AG09319 (cell line): ENCODE data around the gene NXPH3.

ENCODE experiments used
- DNase-seq: peaks from one replicate; pipeline ENCODE4 v3.0.0-alpha.2; 2010; ENCODE audit warnings: low read depth; ENCODE audit errors: extremely low read depth
- CTCF ChIP-seq: IDR thresholded peaks from 2 replicates; pipeline ENCODE4 v1.5.1; 2011; ENCODE audit warnings: low read depth, mild to moderate bottlenecking, inconsistent platforms, low read length, moderate library complexity

Gene NXPH3

GRCh38 chr17:49583226-49583625 is 7.6 kb downstream of the NXPH3 start:
- TF ChIP-seq CTCF, result no peak
- DNase-seq, result no peak

GRCh38 chr17:49583889-49584288 is 8.2 kb downstream of the NXPH3 start:
- DNase-seq, result no peak
- TF ChIP-seq CTCF, result no peak

DNA sequence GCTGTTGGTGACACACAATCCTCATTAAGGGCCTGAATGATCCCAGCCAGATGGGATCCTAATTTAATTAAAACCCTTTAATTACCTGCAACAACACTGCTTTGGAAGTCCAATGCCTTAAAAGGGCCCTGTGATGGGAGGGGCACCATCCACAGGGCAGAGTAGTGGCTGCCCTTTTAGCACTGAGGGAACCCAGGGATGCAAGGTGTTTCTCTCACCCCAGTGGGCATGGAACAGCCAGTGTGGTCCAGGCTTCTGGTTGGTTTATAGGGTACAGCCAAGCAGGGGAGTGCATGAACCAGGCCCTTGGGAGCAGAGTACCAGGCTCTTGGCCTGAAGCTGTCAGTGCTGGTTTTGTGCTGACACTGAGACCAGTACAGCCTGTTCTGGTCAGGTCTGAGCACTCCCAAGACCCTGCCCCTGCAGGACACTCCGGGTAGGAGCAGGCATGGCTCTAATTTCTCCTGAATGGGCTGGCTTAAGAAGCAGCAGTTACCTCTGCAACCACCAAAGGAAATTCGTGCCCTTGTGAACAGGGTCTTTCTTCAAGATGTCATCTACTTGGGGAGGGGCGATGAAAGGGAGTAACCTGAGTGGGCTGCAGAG is 9.9 kb downstream of the NXPH3 start:
- TF ChIP-seq CTCF, result no peak
- DNase-seq, result no peak

- no peak for DNase-seq
- no peak for TF ChIP-seq CTCF
These were observed 11.8 kb downstream of the NXPH3 start for GRCh38 chr17:49587366-49588073.

DNA sequence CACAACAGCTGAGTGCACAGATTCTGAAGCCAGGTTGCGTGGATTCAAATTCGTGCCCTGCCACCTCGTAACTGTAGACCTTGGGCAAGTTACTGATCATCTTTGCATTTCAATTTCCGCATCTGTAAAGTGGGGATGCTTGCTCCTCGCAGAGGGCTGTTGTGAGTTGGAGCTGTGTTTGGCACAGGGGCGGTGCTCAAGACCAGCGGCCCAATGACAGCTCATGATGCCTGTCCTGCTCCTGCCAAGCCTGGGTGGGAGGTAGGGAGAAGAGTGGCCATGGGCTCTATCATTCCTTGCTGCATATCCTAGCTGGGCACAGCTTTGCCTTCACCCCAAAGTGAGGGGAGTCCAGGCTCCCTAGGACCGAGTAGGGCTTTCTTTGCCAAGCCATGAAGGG is 12.6 kb downstream of the NXPH3 start:
- no peak for TF ChIP-seq CTCF
- DNase-seq, result no peak

GRCh38 chr17:49588726-49589576 is 13.3 kb downstream of the NXPH3 start:
- DNase-seq, result peak; percentile 32

More at GRCh38 chr17:49588726-49589576, 13.3 kb downstream of the NXPH3 start:
- no peak for TF ChIP-seq CTCF
